HAP-1 (cell line): ENCODE results near the gene GALT.

ENCODE experiments used
- DNase-seq, 2 experiments: peaks; one replicate each; pipeline ENCODE4 v3.0.0-alpha.2; 2016 to 2020; ENCODE audit warnings: low spot score in 2 of 2
- H3K27me3 ChIP-seq: fragments of 250-450 bp; sonication (Bioruptor Pico); 2 replicates; pipeline ENCODE4 v1.5.1; 2020; ENCODE audit warnings: low read depth, mild to moderate bottlenecking, moderate library complexity
- H3K36me3 ChIP-seq: fragments of 250-450 bp; sonication (Bioruptor Pico); replicated peaks from 2 replicates; pipeline ENCODE4 v1.5.1; 2020; ENCODE audit warnings: mild to moderate bottlenecking
- H3K4me1 ChIP-seq: fragments of 250-450 bp; sonication (Bioruptor Pico); 2 replicates; pipeline ENCODE4 v1.5.1; 2020; ENCODE audit warnings: mild to moderate bottlenecking
- H3K4me3 ChIP-seq: fragments of 250-450 bp; sonication (Bioruptor Pico); 2 replicates; pipeline ENCODE4 v1.5.1; 2020; ENCODE audit warnings: mild to moderate bottlenecking, moderate library complexity
- H3K9me3 ChIP-seq: fragments of 250-450 bp; sonication (Bioruptor Pico); 2 replicates; pipeline ENCODE4 v1.5.1; 2020; ENCODE audit warnings: mild to moderate bottlenecking, moderate library complexity
- in situ Hi-C: fragments of 300-500 bp; cut with MboI; formaldehyde crosslinking; loops from 3 replicates; pipeline ENCODE4 v1.14.3; 2020; ENCODE audit warnings: low sequenced_read_pairs, inconsistent platforms, mixed read lengths

GALT gene

GRCh38 chr9:34651876-34652601 lies 5.6 kb downstream of the GALT start, which contains the start of gene IL11RA:
Gene IL11RA (plus strand): TSS chr9:34652185. CDS start chr9:34655218, 3,033 bp downstream.
- peak; percentile 41 to 87 for DNase-seq
- Histone ChIP-seq H3K36me3 (peaks cover 15% of the 10 kb centered on the region), H3K27me3 (no peaks in the 10 kb centered on the region), H3K4me3 (peak within 1 kb of the TSS; percentile 22), H3K4me1 (peaks cover 6% of the 10 kb centered on the region), H3K9me3 (no peaks in the 10 kb centered on the region)
- in situ Hi-C loops, result no loop called here

GRCh38 chr9:34652602-34653000 lies 6.1 kb downstream of the GALT start:
- Histone ChIP-seq H3K4me1 (peaks cover 6% of the 10 kb centered on the region), H3K9me3 (no peaks in the 10 kb centered on the region), H3K4me3 (no peak overlapping the region), H3K36me3 (peaks cover 15% of the 10 kb centered on the region), H3K27me3 (no peaks in the 10 kb centered on the region)
- DNase-seq, result no peak
- in situ Hi-C loops, result no loop called here

GRCh38 chr9:34653151-34654072 lies 6.9 kb downstream of the GALT start:
- in situ Hi-C loops, result no loop called here
- Histone ChIP-seq H3K27me3 (no peaks in the 10 kb centered on the region), H3K36me3 (peaks cover 12% of the 10 kb centered on the region), H3K4me3 (no peak overlapping the region), H3K4me1 (peaks cover 6% of the 10 kb centered on the region), H3K9me3 (no peaks in the 10 kb centered on the region)
- no peak for DNase-seq

GRCh38 chr9:34654323-34655051 lies 8.0 kb downstream of the GALT start:
- no peak for DNase-seq
- Histone ChIP-seq H3K9me3 (no peaks in the 10 kb centered on the region), H3K36me3 (peaks cover 4% of the 10 kb centered on the region), H3K4me3 (no peak overlapping the region), H3K27me3 (no peaks in the 10 kb centered on the region), H3K4me1 (peaks cover 6% of the 10 kb centered on the region)
- in situ Hi-C loops, result no loop called here

- no peak for DNase-seq
- in situ Hi-C loops, result no loop called here
- Histone ChIP-seq H3K4me1 (peaks cover 6% of the 10 kb centered on the region), H3K27me3 (no peaks in the 10 kb centered on the region), H3K36me3 (no peaks in the 10 kb centered on the region), H3K4me3 (no peak overlapping the region), H3K9me3 (no peaks in the 10 kb centered on the region)
Measured at GRCh38 chr9:34655394-34655793, 8.9 kb downstream of the GALT start.

- no peaks in the 10 kb centered on the region for H3K27me3 ChIP-seq
- no peaks in the 10 kb centered on the region for H3K36me3 ChIP-seq
- no peak for DNase-seq
- H3K9me3 ChIP-seq, result no peaks in the 10 kb centered on the region
- in situ Hi-C loops, result no loop called here
- H3K4me1 ChIP-seq, result peaks cover 3% of the 10 kb centered on the region
- no peak overlapping the region for H3K4me3 ChIP-seq
Measured at GRCh38 chr9:34656992-34657391, 10.5 kb downstream of the GALT start.

- DNase-seq, result no peak
- Histone ChIP-seq H3K27me3 (no peaks in the 10 kb centered on the region), H3K9me3 (no peaks in the 10 kb centered on the region), H3K4me3 (no peak overlapping the region), H3K4me1 (no peaks in the 10 kb centered on the region), H3K36me3 (no peaks in the 10 kb centered on the region)
- in situ Hi-C loops, result no loop called here
Measured at GRCh38 chr9:34658461-34658860, 12.0 kb downstream of the GALT start.

GRCh38 chr9:34659592-34660253 lies 13.2 kb downstream of the GALT start:
- Histone ChIP-seq H3K4me3 (no peak overlapping the region), H3K27me3 (no peaks in the 10 kb centered on the region), H3K9me3 (no peaks in the 10 kb centered on the region), H3K4me1 (peaks cover 4% of the 10 kb centered on the region), H3K36me3 (no peaks in the 10 kb centered on the region)
- in situ Hi-C loops, result no loop called here
- DNase-seq, result no peak

- Histone ChIP-seq H3K4me1 (peaks cover 7% of the 10 kb centered on the region), H3K9me3 (no peaks in the 10 kb centered on the region), H3K27me3 (no peaks in the 10 kb centered on the region), H3K4me3 (no peak within 1 kb of the TSS), H3K36me3 (no peaks in the 10 kb centered on the region)
- no peak for DNase-seq
- in situ Hi-C loops, result no loop called here
Measured at GRCh38 chr9:34662526-34663302, 16.2 kb downstream of the GALT start, which contains the start of gene CCL27. Gene CCL27 (minus strand): TSS chr9:34662657. CDS start chr9:34662633, 24 bp downstream.

GRCh38 chr9:34663303-34663605 lies 16.8 kb downstream of the GALT start:
- no peaks in the 10 kb centered on the region for H3K9me3 ChIP-seq
- H3K4me1 ChIP-seq, result peaks cover 7% of the 10 kb centered on the region
- H3K4me3 ChIP-seq, result no peak overlapping the region
- in situ Hi-C loops, result no loop called here
- no peak for DNase-seq
- H3K27me3 ChIP-seq, result no peaks in the 10 kb centered on the region
- H3K36me3 ChIP-seq, result no peaks in the 10 kb centered on the region

- peak overlapping the region; percentile 31 for H3K4me3 ChIP-seq
- in situ Hi-C loops, result no loop called here
- H3K27me3 ChIP-seq, result no peaks in the 10 kb centered on the region
- DNase-seq, result peak; percentile 60 to 90
- no peaks in the 10 kb centered on the region for H3K36me3 ChIP-seq
- H3K4me1 ChIP-seq, result peaks cover 7% of the 10 kb centered on the region
- H3K9me3 ChIP-seq, result no peaks in the 10 kb centered on the region
Measured at GRCh38 chr9:34664281-34665066, 18.0 kb downstream of the GALT start.

- Histone ChIP-seq H3K36me3 (no peaks in the 10 kb centered on the region), H3K4me3 (peak overlapping the region; percentile 31), H3K9me3 (no peaks in the 10 kb centered on the region), H3K27me3 (no peaks in the 10 kb centered on the region), H3K4me1 (peaks cover 7% of the 10 kb centered on the region)
- DNase-seq, result no peak
- in situ Hi-C loops, result no loop called here
Measured at GRCh38 chr9:34665067-34665380, 18.5 kb downstream of the GALT start.
